Skin of body (tissue), 2 donors: ENCODE data around the gene TRDN. TPM values are rescaled to one million over a fixed set of nuclear protein-coding genes. Genes with fewer than 3 reads are reported as not detected.
"Not testable (repeated sequence)": the region's sequence is repeated elsewhere in the genome, so short reads cannot be mapped to it uniquely, and the experiment has no call there.

Experiments used
- DNase-seq: peaks from one replicate; lab custom pipeline; 2025; lab: John Stamatoyannopoulos, UW
- total RNA-seq: library from RNA; depleted of rRNA; stranded (reverse); fragments of >200 nt; gene quantifications from one replicate; pipeline ENCODE4 v1.2.3, GENCODE V29; 2014

TRDN gene
- total RNA-seq, 1 donor from 2014 or later = 25.3 TPM

- no peak for DNase-seq
These were observed 71.2 kb downstream of the TRDN start for GRCh38 chr6:123565529-123565928.

- no peak for DNase-seq
These were observed 72.4 kb downstream of the TRDN start for GRCh38 chr6:123564361-123564760.

- no peak for DNase-seq
These were observed 74.1 kb downstream of the TRDN start for GRCh38 chr6:123562677-123563076.

- no peak for DNase-seq
These were observed 74.5 kb downstream of the TRDN start for GRCh38 chr6:123562264-123562663.

- DNase-seq = not testable (repeated sequence)
These were observed 76.9 kb downstream of the TRDN start for GRCh38 chr6:123559816-123560215.

- DNase-seq = not testable (repeated sequence)
These were observed 79.3 kb downstream of the TRDN start for GRCh38 chr6:123557474-123557873.

- DNase-seq = no peak
These were observed 84.6 kb downstream of the TRDN start for GRCh38 chr6:123551939-123552707.

- no peak for DNase-seq
These were observed 86.6 kb downstream of the TRDN start for GRCh38 chr6:123550052-123550617.

- no peak for DNase-seq
These were observed 87.3 kb downstream of the TRDN start for GRCh38 chr6:123549476-123549875.

- no peak for DNase-seq
These were observed 89.4 kb downstream of the TRDN start for GRCh38 chr6:123547216-123547978.

- no peak for DNase-seq
These were observed 90.2 kb downstream of the TRDN start for GRCh38 chr6:123546537-123546936.

GRCh38 chr6:123541462-123541861, 95.3 kb downstream of the TRDN start:
- no peak for DNase-seq

GRCh38 chr6:123533862-123534648, 102.7 kb downstream of the TRDN start:
- DNase-seq = no peak

GRCh38 chr6:123529843-123530242, 106.9 kb downstream of the TRDN start:
- DNase-seq = no peak

GRCh38 chr6:123529058-123529457, 107.7 kb downstream of the TRDN start:
- no peak for DNase-seq

GRCh38 chr6:123527406-123527805, 109.3 kb downstream of the TRDN start:
- DNase-seq = no peak

GRCh38 chr6:123526128-123526527, 110.6 kb downstream of the TRDN start:
- no peak for DNase-seq

GRCh38 chr6:123524781-123525180, 112.0 kb downstream of the TRDN start:
- DNase-seq = no peak

- no peak for DNase-seq
These were observed 116.5 kb downstream of the TRDN start for GRCh38 chr6:123520217-123520616.

- no peak for DNase-seq
These were observed 117.6 kb downstream of the TRDN start for GRCh38 chr6:123519189-123519505.

GRCh38 chr6:123518441-123519188, 118.1 kb downstream of the TRDN start:
- no peak for DNase-seq
